CD4-positive, alpha-beta T cell (primary cell): ENCODE results near the gene OSCP1. TPM values are rescaled to one million over a fixed set of nuclear protein-coding genes. Genes with fewer than 3 reads are reported as not detected.

ENCODE experiments used
- ATAC-seq: fragments of 200-7000 bp; cut with Tn5 transposase; one replicate; pipeline ENCODE4 v1.10.0; 2022; ENCODE audit warnings: mild to moderate bottlenecking; ENCODE audit not compliant: poor library complexity
- CTCF ChIA-PET: fragments of 350-600 bp; sonication (Branson Sonifier 250); formaldehyde crosslinking; loops from one replicate; lab custom pipeline; 2021; ENCODE audit warnings: antibody characterized with exemption, inconsistent platforms; lab: Charles Lee
- POLR2A ChIA-PET: fragments of 350-600 bp; sonication (Branson Sonifier 250); formaldehyde crosslinking; loops from one replicate; lab custom pipeline; 2021; ENCODE audit warnings: antibody characterized with exemption, inconsistent platforms; lab: Charles Lee
- DNase-seq, 14 experiments: peaks; one replicate each; pipeline ENCODE4 v3.0.0-alpha.2; 2013 to 2020; ENCODE audit warnings: mixed read lengths in 2 of 14
- H3K27ac ChIP-seq, 2 donors: one replicate each; pipeline versions ENCODE4 v1.5.1 to v1.7.0; 2013; ENCODE audit warnings: low read length in 2 of 2, low read depth in 1 of 2, mild to moderate bottlenecking in 1 of 2
- H3K27me3 ChIP-seq, 2 experiments: 1 replicate in 1 of 2; 2 replicates in 1 of 2; pipeline versions ENCODE4 v1.6.1 to v1.7.0; 2013; ENCODE audit warnings: low read length in 2 of 2, control low read depth in 1 of 2, mild to moderate bottlenecking in 1 of 2, moderate library complexity in 1 of 2; ENCODE audit not compliant: insufficient read depth in 2 of 2, control insufficient read depth in 1 of 2
- H3K36me3 ChIP-seq: one replicate; pipeline ENCODE4 v1.6.1; 2013; ENCODE audit warnings: low read length, control low read depth; ENCODE audit not compliant: insufficient read depth
- H3K4me1 ChIP-seq: one replicate; pipeline ENCODE4 v1.6.1; 2013; ENCODE audit warnings: low read length, control low read depth; ENCODE audit not compliant: insufficient read depth
- H3K4me3 ChIP-seq: one replicate; pipeline ENCODE4 v1.5.1; 2013; ENCODE audit warnings: mild to moderate bottlenecking, low read length, moderate library complexity
- H3K9me3 ChIP-seq, 2 experiments: 1 replicate in 1 of 2; 2 replicates in 1 of 2; pipeline versions ENCODE4 v1.6.1 to v1.7.0; 2013; ENCODE audit warnings: low read length in 2 of 2, mild to moderate bottlenecking in 2 of 2, control low read depth in 1 of 2, moderate library complexity in 1 of 2; ENCODE audit not compliant: control insufficient read depth in 1 of 2, insufficient read depth in 1 of 2
- H3K27ac Mint-ChIP-seq: one replicate; pipeline ENCODE4 v1.8.0; 2020; ENCODE audit warnings: mixed read lengths
- H3K27me3 Mint-ChIP-seq: one replicate; pipeline ENCODE4 v1.8.0; 2021; ENCODE audit warnings: mixed read lengths
- H3K36me3 Mint-ChIP-seq: one replicate; pipeline ENCODE4 v1.8.0; 2021; ENCODE audit warnings: low read depth, mixed read lengths
- H3K4me1 Mint-ChIP-seq: one replicate; pipeline ENCODE4 v1.8.0; 2021; ENCODE audit warnings: low read depth, mixed read lengths
- H3K4me3 Mint-ChIP-seq: one replicate; pipeline ENCODE4 v1.8.0; 2020; ENCODE audit warnings: mild to moderate bottlenecking, mixed read lengths
- H3K9me3 Mint-ChIP-seq: one replicate; pipeline ENCODE4 v1.8.0; 2020; ENCODE audit warnings: mixed read lengths
- CTCF ChIP-seq: fragments of 200-600 bp; IDR thresholded peaks from one replicate; pipeline ENCODE4 v1.8.0; 2022; ENCODE audit warnings: antibody characterized with exemption, mild to moderate bottlenecking
- intact Hi-C, 2 experiments: fragments of 100-400 bp; cut with DNase I in 1 of 2; cut with micrococcal nuclease in 1 of 2; formaldehyde crosslinking; loops; one replicate each; pipeline versions ENCODE4 v1.15.1 to v1.9.0; 2023 to 2025; cut with DNase I, micrococcal nuclease
- total RNA-seq, 174 experiments: library from RNA in 2 of 174; stranded (reverse) in 2 of 174; gene quantifications; one replicate each; pipeline ENCODE4 v1.2.3 and lab custom pipeline; 2021 to 2026

OSCP1 gene
- total RNA-seq, 2 experiments from 2014 or later = 0.82 to 2.4 TPM

DNA sequence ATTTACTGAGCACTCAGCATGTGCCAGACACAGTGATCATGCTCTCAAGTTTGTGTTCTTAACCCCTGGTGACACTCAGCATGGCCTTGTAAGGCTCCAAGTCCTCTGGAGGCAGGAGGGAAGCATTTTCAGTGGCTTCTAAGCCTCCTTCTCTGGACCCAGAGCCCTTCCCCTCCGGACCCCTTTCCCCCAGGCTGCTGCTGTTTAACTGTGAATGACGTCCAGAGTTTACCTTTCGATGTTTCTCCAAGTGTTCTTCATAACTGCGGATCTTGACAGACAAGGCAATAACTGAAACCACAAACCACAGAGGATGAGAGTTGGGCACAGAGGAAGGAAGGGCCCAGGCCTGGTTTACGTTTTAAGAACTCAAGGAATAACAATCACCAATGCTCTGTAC is 7.4 kb upstream of the OSCP1 start:
- Histone ChIP-seq H3K9me3 (no peaks in the 10 kb centered on the region), H3K4me1 (peaks cover 31% of the 10 kb centered on the region), H3K27ac (no peak overlapping the region), H3K4me3 (no peak overlapping the region), H3K36me3 (peaks cover 54% of the 10 kb centered on the region), H3K27me3 (no peaks in the 10 kb centered on the region)
- DNase-seq = peak in 4 of 14 experiments; percentile 21 to 59 (median 48)
- Mint-ChIP-seq H3K4me3 (peak overlapping the region; percentile 81), H3K9me3 (no peaks in the 10 kb centered on the region), H3K27ac (peak overlapping the region; percentile 79), H3K36me3 (peaks cover 74% of the 10 kb centered on the region), H3K27me3 (no peaks in the 10 kb centered on the region), H3K4me1 (peaks cover 35% of the 10 kb centered on the region)
- CTCF ChIA-PET = no interaction called here
- POLR2A ChIA-PET = no interaction called here
- intact Hi-C loops = no loop called here
- peak; percentile 89 for ATAC-seq
- no peak for TF ChIP-seq CTCF

- peaks cover 63% of the 10 kb centered on the region for H3K36me3 Mint-ChIP-seq
- ATAC-seq (no peak), DNase-seq (no peak)
- Histone ChIP-seq H3K27me3 (no peaks in the 10 kb centered on the region), H3K27ac (no peak overlapping the region), H3K4me3 (no peak overlapping the region), H3K4me1 (peaks cover 27% of the 10 kb centered on the region), H3K36me3 (peaks cover 45% of the 10 kb centered on the region), H3K9me3 (no peaks in the 10 kb centered on the region)
- intact Hi-C loops = no loop called here
- ChIA-PET CTCF (no interaction called here), POLR2A (no interaction called here)
- no peaks in the 10 kb centered on the region for H3K27me3 Mint-ChIP-seq
- peak overlapping the region; percentile 56 for H3K27ac Mint-ChIP-seq
- H3K4me3 Mint-ChIP-seq = peak overlapping the region; percentile 30
- no peak for TF ChIP-seq CTCF
- peaks cover 42% of the 10 kb centered on the region for H3K4me1 Mint-ChIP-seq
- no peaks in the 10 kb centered on the region for H3K9me3 Mint-ChIP-seq
Observed at GRCh38 chr1:36456391-36456928, 6.2 kb upstream of the OSCP1 start.

- Mint-ChIP-seq H3K9me3 (no peaks in the 10 kb centered on the region), H3K27ac (peak overlapping the region; percentile 67), H3K4me1 (peaks cover 42% of the 10 kb centered on the region), H3K4me3 (no peak overlapping the region), H3K27me3 (no peaks in the 10 kb centered on the region), H3K36me3 (peaks cover 52% of the 10 kb centered on the region)
- Histone ChIP-seq H3K4me3 (no peak overlapping the region), H3K27ac (no peak overlapping the region), H3K36me3 (peaks cover 34% of the 10 kb centered on the region), H3K4me1 (peaks cover 35% of the 10 kb centered on the region), H3K27me3 (no peaks in the 10 kb centered on the region), H3K9me3 (no peaks in the 10 kb centered on the region)
- ATAC-seq (no peak), DNase-seq (no peak)
- intact Hi-C loops = no loop called here
- CTCF ChIA-PET = no interaction called here
- TF ChIP-seq CTCF = no peak
- POLR2A ChIA-PET = interaction anchor here (1.2 kb wide), 1 partner anchor 9 kb away, joined by 7 read pairs; the partner anchor contains the start of gene MRPS15
Observed at GRCh38 chr1:36455386-36455785, 5.1 kb upstream of the OSCP1 start.
